NCI-H524 (cell line): Measurements from ENCODE around the gene EDN2.

ENCODE experiments used
- DNase-seq, 2 experiments: peaks; one replicate each; lab custom pipeline; 2025; lab: John Stamatoyannopoulos, UW

Gene EDN2

DNA sequence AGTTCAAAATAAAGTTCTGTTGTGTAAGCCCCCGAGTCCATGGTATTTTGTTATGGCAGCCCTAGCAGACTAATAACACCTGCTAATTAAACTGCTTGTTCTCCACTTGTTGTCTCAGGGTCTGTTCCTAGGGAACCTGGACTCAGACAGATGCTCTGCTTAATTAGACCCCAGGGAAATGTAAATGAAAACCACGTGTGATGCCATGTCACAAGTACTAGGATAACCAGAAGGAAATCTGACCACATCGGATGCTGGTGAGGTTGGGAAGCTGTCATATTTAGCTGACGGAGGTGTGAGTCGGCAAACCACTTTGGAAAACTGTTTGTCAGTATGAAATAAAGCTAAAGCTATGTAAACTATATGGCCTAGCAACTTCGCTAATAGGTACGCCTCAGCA lies 19.6 kb downstream of the EDN2 start:
- peak; percentile 97 to 99 for DNase-seq

DNA sequence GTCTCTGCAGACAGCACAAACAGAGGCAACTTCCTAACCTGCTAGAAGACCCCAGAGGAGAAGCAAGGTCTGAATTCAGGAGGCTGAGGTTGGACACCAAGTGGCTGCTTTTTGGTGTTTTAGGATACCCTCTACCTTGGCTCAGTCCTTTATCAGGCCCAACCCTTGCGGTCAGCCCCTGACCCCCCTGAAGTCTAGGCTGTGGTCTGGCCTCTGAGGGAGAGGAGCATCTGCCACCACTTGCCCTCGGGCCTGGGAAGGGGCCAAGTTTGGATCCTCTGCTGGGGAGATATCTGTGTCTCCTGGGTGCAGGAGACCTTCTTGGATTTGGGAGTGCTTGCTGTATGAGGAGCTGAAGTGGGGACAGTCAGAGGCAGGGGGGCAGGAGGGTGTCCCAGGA lies 21.0 kb downstream of the EDN2 start:
- DNase-seq = no peak

DNA sequence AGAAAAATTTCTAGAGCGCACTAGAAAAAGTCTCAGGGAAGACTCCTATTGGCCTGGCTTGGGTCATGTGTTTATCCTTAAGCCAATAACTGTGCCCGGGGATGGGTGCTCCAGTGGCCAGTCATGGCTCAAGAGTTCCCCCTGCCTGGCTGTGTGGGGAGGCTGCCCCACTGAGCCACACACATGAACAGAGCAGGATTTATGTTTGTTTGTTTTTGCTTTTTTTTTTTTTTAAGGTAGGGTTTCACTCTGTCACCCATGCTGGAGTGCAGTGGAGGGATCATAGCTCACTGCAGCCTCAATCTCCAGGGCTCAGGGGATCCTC lies 21.8 kb downstream of the EDN2 start:
- DNase-seq = no peak

DNA sequence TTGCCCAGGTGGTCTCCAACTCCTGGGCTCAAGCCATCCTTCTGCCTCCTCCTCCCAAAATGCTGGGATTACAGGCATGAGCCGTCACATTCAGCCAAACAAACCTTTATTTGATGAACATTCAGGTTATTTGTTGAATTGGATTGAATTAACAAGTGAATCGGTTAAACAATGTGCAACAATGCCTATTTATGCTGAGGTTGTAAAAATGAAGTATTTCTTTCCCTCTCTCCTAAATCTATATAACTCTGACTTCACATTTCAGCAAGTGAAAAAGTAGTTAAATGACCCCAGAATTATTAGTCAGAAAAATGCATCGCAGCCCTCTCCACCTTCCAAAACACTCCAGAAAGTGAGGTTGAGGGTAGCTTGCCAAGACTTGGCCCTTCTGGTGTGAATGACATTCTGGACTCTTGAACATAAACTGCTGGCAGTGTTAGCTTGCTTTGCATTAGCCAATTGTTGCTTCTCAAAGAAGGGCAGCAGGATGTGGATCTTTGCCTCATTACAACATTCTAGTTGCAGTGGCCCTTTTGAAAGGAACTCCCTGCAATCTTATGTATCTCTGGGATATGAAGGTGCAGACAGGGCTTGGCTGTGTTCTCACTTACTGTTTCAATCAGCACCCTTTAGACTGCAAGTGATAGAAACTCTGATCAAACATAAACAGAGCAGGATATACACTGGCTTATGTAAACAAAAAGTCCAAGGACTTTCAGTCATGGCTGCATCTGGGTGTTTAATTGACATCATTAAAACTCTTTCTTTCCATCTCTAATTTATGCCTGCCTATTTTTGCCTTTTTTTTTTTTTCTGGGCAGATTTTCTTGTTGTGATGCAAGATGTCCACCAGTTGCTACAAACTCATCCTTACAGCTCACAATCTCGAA lies 22.4 kb downstream of the EDN2 start:
- DNase-seq = no peak

DNA sequence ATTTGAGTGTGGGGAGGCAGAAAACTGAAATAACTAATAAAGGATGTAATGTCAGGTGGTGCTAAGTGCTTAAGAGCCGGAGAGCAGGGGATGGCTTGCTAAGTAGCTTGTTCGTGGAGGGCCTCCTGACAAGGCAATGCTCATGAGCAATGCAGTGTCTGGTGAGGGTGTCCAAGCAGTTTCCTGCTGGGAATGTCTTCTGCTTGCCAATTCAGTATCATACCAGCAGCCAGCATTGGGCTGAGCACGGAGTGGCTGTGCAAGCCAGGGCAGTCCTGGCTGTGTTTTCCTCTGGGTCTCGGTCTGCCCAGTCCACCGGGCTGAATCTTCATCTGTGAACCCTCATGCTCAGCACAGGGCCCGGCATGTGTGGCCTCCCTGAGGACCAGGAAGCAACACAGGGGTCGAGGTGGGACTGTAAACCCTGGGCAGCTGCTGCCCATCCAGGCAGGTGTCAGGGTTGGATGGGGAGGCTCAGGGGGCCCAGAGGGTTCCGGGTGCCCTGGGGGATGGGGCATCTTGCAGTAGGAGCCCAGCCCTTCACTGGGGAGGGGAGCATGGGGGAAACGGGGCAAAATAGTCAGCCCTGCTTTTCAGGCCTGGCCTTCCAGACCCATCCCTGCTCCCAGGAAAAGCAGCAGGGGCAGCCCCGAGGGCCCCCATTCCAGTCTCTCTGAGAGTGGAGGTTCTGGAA lies 27.5 kb downstream of the EDN2 start:
- DNase-seq = no peak

DNA sequence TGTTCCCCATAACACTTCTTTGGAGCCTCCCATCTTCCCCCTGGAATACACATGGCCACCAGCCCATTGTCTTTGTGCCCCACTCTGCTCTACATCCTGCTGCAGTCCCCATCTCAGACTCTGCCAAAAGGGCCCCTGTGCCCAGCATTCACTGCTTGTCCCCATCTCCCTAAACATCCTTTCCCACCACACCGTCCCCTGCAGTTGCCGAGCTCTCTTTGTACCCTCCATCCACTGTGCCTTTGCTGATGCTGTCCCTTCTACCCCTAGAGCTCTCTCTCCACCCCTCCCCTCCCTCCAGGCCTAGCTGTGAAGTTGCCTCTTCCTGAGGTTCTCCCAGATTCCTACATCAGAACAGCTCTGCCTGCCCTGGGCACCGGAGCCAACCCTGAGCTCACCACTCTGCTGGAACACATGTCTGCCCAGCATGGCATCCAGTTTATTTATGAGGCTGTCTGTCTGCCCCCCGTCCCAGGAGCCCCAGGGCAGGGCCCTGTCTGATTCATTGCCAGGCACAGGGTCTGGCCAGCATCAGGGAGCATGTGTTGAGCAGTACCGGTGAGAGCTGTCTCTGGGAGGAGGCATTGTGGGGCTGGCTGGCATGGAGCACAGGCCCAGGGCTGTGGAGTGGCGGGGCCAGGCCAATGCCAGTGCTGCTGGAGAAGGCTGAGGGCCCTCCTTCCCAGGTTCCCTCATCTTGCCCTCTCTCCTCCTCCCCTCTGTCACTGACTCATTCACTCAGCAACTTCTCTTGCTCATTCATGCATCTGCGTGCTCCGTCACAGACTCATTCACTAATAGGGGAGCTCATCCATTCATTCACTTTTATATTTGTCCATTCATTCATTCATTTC lies 28.8 kb downstream of the EDN2 start:
- no peak for DNase-seq

DNA sequence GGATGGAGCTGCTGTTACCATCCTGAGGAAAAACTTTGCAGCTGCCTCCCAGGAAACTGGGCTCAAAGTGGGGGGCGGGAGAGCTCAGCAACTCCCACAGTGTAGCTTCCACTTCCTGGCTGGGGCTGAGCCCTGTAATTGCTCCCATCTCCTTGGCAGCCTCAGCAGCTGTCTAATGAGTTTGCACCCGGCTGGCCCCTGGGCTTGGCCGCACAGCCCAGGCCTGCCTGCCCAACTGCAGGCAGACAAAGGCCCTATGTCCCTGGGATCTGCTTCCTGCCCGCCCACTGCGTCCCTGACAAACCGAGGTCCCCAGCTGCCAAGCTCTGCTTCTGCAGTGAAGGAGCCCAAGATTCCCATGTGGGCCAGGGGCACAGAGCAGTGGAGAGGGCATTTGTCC lies 30.1 kb downstream of the EDN2 start:
- no peak for DNase-seq

DNA sequence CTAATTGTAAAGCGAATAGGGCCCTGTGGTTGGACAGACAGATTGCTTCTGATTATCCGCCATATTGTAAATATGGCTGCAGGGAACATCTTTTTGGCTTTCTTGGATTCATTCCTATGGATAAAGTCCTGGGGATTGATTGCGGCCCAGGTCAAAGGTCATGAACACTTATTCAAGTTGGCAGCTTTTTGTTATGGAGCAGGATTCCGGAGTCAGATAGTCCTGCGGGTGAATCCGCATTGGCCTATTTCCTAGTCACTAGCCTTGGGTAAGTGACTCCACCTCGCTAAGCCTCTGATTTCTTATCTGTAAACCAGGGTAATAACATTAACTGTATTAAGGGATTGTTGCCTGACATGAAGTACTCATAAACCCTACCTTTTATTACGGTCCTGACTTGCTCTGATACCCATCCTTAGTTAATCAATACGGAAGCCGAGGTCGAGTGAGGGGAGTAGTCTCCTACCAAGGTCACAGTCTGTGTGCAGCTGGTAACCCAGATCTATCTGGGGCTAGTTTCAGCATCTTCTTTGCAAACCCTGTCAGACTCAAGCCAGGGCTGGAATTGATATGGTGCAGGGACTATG lies 31.7 kb downstream of the EDN2 start:
- DNase-seq = no peak

DNA sequence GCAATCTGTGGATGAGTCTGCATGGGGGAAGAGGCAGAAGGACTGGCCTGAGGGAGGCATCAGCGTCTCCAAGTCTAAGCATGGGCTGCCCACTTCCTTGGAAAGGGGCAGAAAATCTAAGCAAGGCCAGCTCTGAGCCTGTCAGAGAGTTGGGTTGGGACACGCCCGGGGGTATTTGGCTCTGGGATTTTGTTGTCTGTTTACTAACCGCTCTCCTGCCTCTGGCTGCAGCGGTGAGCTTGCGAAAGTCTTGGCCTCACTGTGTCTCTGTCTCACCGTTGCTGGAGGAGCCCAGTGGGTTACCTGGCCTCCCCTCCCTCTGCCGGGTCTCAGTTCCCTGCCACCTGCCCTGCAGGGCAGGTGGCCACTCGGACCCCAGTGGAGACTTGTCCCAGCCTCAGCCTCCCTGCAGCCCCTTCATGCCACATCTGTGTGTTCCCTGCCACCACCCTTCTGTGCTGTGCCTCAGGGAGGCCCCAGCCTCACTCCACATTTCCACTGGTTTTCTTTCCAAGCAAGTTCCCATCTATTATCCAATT lies 33.7 kb downstream of the EDN2 start:
- DNase-seq = no peak

DNA sequence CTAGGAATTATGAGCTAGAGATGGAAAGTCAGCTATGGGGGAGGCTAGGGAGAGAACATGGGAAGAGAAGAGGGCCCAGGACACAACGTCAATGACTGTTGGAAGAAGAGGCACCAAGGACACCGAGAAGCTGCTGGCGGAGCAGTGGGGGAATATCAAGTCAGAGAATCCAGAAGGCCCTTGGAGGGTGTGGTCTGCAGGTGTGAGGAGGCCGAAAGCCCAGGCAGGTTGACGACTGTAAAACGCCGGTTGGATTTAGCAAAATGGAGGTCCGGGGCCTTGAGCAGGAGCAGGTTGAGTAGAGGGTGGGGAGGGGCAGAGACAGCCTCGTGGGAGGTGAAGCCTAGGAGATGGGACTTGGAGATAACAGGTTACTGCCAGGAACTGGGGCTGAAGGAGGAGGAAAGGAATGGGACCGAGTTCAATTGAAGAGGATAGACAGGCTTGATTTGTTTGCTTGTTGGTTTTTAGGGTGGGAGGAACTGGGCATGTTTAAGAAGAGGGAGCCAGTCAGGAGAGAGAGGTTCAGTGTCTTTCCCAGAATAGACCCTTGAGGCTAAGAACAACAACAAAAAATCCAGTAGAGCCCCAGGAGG lies 35.1 kb downstream of the EDN2 start:
- no peak for DNase-seq

DNA sequence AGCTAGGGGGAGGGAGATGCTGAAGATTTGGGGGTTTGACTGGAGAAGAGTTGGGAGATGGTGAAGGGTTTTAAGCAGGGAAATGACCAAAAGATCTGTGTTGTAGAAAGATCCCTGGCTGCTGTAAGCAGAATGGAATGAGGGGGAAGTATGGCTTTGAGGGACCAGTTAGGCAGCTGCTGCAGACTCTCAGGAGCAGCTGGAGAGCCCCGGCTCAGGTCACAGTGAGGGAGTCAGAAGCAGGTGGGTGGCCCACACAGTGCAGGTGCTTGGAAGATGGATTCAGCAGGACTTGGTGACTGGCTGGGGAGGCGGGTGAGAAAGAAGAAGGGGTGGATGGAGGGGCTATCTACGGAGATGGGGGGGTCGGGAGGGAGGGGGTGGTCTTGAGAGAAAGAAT lies 35.7 kb downstream of the EDN2 start:
- peak; percentile 14 to 61 for DNase-seq

DNA sequence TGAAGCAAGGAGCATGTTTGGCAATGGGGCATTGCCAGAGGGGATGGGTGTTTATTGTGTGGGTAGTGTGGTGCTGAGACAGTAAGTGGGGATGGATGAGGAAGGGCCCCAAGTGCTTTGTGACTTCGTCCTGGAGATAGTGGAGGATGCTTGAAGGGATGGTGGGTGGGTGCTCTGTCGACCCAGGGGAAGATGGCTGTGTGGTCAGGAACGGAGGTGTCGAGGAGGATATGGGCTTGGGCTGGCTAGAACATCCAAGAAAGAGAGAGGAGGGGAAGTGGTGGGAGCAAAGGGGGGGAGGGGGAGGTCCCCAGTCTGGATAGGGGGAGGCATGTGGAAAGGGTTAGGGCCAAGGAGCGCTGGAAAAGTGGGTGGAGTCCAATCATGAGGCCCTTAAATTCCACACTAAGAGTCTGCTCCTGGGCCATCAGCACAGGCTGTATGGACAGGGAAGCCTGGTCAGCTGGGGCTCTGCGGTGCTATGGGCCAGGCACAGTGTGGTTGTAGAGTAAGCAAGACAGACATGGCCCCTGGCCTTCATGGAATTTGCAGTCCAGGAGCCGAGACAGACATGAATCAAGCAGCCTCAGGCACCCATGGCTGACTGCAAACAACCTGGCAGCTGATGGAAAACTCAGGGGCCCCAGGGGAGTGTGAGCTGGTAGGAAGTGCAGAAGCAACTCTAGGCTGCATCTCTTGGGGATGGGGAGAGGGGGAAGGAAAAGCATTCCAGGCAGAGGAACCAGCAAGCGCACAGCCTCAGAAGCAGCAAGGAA lies 36.3 kb downstream of the EDN2 start:
- DNase-seq = no peak

DNA sequence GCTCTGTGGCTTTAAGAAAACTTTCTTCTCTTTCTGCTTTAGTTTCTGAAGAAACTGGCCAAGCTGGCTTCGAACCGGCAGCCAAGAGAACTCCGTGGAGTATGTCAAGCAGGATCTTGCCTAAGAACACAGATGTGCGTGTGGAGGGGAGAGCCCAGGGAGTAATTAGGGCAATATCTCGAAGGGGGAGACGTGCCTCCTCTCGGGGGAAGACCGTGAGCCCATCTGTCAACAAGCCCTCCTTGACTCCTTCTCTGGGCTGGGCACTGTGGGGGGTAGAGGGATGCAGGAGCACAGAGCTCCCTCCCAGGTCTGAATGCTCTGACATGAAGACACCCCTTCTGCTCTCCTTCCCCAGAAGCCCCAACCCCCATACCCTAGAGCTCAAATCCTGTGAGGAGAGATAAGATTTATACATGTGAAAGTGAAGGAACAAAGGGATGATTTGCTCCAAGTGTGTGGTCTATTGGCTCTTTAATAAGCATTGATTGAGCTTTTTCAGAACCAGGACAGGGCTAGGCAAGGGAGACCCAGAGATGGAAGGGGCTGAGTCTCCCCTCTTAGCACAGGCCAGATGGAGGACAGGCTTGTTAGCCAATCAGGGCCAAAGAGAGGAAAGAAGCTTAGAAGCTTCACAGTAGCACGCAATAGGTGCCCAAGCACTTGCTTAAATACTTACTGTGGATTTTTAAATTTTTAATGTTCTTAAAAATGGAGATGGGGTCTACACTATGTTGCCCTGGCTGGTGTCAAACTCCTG lies 37.5 kb downstream of the EDN2 start:
- peak; percentile 94 to 98 for DNase-seq

DNA sequence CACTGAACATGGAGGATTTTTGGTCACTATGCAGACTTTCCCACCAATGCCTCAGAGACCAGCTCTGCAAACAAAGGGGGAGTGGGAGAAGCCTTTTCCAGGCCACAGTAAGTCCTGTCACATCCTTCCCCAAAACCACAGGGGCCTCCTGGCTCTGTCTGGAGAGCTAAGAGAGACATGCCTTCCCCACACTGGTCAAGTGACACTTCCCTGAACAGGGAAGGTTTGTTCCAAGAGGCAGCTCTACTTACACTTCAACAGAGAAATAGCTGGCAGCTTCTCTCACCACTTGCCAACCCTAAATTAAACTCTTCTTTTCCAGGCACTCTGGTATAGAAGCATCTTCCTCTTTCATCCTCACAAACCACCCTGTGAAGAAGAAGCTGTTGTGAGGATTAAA lies 39.7 kb downstream of the EDN2 start:
- no peak for DNase-seq

DNA sequence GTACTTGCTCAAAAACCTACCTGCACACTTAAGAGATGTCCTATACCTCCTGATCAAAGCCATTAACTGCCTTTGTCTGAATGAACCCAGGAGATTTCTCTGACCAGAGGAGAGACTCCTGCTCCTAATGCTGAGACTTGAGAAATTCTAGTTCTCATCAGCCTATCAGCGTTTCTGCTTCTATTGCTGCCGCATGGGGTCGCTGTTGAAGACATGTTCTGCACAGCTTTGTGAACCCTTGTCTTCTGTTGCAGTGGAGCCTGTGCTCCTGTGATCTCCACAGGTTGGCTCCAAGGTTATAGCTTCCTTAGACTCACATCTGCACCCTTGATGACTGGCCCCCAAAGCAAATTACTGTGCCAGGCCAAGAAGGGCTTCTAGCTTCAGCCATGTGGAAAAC lies 40.2 kb downstream of the EDN2 start:
- DNase-seq = no peak

DNA sequence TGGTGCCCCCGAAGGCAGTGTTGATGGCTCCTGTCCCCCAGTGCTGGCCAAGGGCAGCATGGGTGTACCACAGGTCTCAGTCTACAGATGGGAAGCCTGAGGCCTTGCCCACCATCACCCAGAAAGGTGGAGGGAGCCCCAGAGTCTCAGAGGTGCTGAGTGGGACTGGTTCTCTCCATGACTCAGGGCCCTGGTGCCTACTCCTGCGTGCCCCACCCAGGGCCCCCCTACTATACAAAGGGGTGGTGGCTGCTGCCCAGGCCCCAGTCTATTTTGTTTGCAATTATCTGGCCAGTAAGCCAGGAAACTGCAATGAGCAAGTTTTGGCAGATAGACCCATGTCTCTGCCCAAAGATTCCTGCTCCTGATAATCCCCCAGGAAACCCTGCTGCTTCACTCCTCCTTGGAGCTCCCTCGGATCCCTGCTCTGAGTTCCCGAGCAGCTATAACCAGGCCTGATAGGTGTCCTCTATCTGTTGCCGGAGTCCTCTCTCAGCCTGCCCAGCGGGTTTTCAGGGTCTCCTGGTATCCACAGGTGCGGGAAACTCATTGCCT lies 41.7 kb downstream of the EDN2 start:
- DNase-seq = no peak

DNA sequence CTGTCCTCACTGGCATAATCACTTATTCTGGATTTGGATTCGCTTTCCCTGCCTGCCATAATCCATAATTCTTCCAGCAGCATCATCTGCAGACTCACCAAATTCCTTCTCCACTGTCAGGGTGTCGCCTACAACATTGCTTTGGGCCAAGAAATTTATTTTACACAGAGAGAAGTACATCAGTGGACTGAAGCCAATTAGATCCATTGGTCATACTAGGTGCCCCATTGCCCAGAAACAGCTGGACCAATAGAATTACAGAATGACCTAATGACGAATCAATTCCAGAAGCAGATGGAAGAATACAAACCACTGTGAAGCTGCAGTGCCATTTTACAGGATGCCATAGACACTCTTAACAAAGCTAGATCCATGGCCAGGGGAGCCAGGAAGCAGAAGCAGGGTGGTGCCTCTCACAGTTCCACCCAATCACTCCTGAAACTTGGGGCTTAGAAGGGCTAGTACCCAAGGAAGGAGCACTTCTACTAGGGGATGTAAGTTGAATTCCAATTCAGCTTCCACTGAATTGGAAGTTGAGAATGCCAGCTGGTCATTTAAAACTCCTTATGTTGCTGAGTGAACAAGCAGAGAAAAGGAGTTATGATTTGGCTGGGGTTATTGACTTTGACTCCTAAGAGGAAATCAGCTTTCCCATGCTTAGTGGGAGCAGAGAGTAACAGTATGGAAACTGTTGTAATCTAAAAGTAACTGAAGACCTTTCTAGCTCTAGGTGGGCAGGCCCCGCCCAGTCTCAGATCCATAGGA lies 44.0 kb downstream of the EDN2 start:
- peak; percentile 60 to 77 for DNase-seq

DNA sequence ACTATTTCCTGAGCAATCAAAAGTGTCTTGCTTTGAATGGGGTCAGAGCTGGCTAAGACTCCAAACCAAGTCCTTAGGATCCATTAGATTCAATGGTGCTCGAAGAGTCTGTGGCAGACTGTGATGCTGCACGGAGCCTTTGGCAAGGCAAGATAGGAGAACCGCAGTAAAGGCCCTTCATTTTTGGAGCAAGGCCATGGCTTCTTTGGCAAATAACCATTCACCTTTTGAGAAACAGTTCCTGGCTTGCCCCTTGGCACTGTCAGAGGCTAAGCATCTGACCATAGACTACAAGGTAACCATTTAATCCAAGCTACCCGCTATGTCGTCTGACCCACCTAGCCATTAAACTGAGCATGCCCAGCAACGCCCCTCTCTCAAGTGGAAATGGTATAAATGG lies 45.2 kb downstream of the EDN2 start:
- no peak for DNase-seq

DNA sequence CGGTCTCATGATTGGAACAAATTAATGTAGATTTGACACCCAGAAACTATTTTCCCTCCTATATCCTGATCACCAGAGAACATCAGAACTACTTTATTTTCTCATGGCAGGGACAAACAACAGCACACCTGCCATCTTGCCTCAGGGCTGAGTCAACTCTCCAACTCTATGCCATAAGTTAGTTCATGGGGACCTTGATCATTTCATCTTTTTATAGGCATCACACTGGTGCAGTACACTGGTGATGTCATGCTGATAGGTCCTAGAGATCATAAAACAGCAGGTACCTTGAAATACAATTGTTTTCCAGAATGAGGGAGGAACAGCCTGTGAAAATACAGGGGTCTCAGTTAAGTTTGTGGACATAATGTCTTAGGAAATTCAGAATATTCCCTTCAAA lies 45.8 kb downstream of the EDN2 start:
- DNase-seq = no peak
